HG03354 (cell line): ENCODE measurements around the gene GRM6.

ENCODE experiments used
- ATAC-seq: cut with Tn5 transposase; IDR thresholded peaks from one replicate; pipeline ENCODE4 v1.9.1; 2021; ENCODE audit warnings: mild to moderate bottlenecking; ENCODE audit not compliant: unreplicated experiment, poor library complexity, severe bottlenecking

Gene GRM6

GRCh38 chr5:178984145-178985072 is 10.7 kb downstream of the GRM6 start:
- no peak for ATAC-seq

- ATAC-seq, result no peak
Measured at GRCh38 chr5:178983728-178984127, 11.4 kb downstream of the GRM6 start.

GRCh38 chr5:178982941-178983340 is 12.2 kb downstream of the GRM6 start:
- no peak for ATAC-seq

- no peak for ATAC-seq
Measured at GRCh38 chr5:178981381-178981780, 13.7 kb downstream of the GRM6 start.

GRCh38 chr5:178965465-178966055 is 29.6 kb downstream of the GRM6 start:
- ATAC-seq, result no peak

- ATAC-seq, result no peak
Measured at GRCh38 chr5:178941361-178941760, 53.8 kb downstream of the GRM6 start.

GRCh38 chr5:178940569-178941360 is 54.4 kb downstream of the GRM6 start, which contains the start of gene ZNF454:
ZNF454 (plus strand) TSS chr5:178941198; CDS start chr5:178942792, 1,594 bp downstream.
- no peak for ATAC-seq

- ATAC-seq, result no peak
Measured at GRCh38 chr5:178931846-178932760, 63.0 kb downstream of the GRM6 start.
